H1 (cell line): ENCODE results near the gene DDX47. TPM values are rescaled to one million over a fixed set of nuclear protein-coding genes. Genes with fewer than 3 reads are reported as not detected.

ENCODE experiments used
- CTCF ChIA-PET: fragments of 300-600 bp; sonication (Branson Sonifier 250); formaldehyde crosslinking; loops from one replicate; lab custom pipeline; 2021; ENCODE audit not compliant: partially characterized antibody; lab: Charles Lee
- POLR2A ChIA-PET: fragments of 300-600 bp; sonication (Branson Sonifier 250); formaldehyde crosslinking; loops from one replicate; lab custom pipeline; 2021; ENCODE audit warnings: inconsistent platforms; ENCODE audit not compliant: partially characterized antibody; lab: Charles Lee
- DNase-seq, 2 experiments: peaks; one replicate each; pipeline versions ENCODE4 v3.0.0 to v3.0.0-alpha.2; 2010 to 2022; ENCODE audit warnings: low spot score in 2 of 2, low read depth in 1 of 2, mixed read lengths in 1 of 2
- FAIRE-seq: peaks from 2 replicates; lab custom pipeline; 2011; peaks lifted over from hg19 to GRCh38; lab: Jason Lieb, UNC
- H2AFZ ChIP-seq: 2 replicates; pipeline ENCODE4 v1.8.1; 2012; ENCODE audit warnings: low read length, inconsistent platforms
- H2AK5ac ChIP-seq: 2 replicates; pipeline ENCODE4 v1.6.1; 2013; ENCODE audit warnings: low read depth, low read length
- H2BK120ac ChIP-seq: replicated peaks from 2 replicates; pipeline ENCODE3; 2013; ENCODE audit warnings: low read depth, low read length, inconsistent platforms
- H2BK12ac ChIP-seq: 2 replicates; pipeline ENCODE4 v1.6.1; 2013; ENCODE audit warnings: low read depth, low read length
- H2BK15ac ChIP-seq: 2 replicates; pipeline ENCODE4 v1.6.1; 2013; ENCODE audit warnings: low read length
- H2BK20ac ChIP-seq: 2 replicates; pipeline ENCODE4 v1.6.1; 2013; ENCODE audit warnings: low read length
- H2BK5ac ChIP-seq: 2 replicates; pipeline ENCODE4 v1.6.1; 2013; ENCODE audit warnings: low read depth, low read length
- H3K14ac ChIP-seq: 2 replicates; pipeline ENCODE4 v1.6.1; 2013; ENCODE audit warnings: inconsistent platforms; ENCODE audit not compliant: insufficient read length
- H3K18ac ChIP-seq: 2 replicates; pipeline ENCODE4 v1.6.1; 2013; ENCODE audit warnings: low read length; ENCODE audit errors: extremely low read depth
- H3K23ac ChIP-seq: 2 replicates; pipeline ENCODE4 v1.6.1; 2013; ENCODE audit warnings: inconsistent platforms; ENCODE audit not compliant: insufficient read length
- H3K23me2 ChIP-seq: 2 replicates; pipeline ENCODE4 v1.6.1; 2013; ENCODE audit warnings: low read depth, low read length
- H3K27ac ChIP-seq: 2 replicates; pipeline ENCODE4 v1.6.1; 2011; ENCODE audit warnings: low read depth, low read length, inconsistent platforms
- H3K27me3 ChIP-seq, 4 experiments: replicated peaks in 1 of 4; 1 replicate in 1 of 4; 2 replicates in 3 of 4; pipeline versions ENCODE4 v1.6.1 to v1.8.1; 2011 to 2013; ENCODE audit warnings: low read length in 3 of 4, mild to moderate bottlenecking in 3 of 4, inconsistent platforms in 2 of 4, mixed read lengths in 2 of 4, moderate library complexity in 1 of 4; ENCODE audit not compliant: control insufficient read depth in 3 of 4, insufficient read depth in 3 of 4; ENCODE audit errors: extremely low read depth in 1 of 4
- H3K36me3 ChIP-seq, 4 experiments: 2 replicates each; pipeline versions ENCODE4 v1.6.1 to v1.8.1; 2011 to 2013; ENCODE audit warnings: mild to moderate bottlenecking in 4 of 4, low read length in 3 of 4, moderate library complexity in 2 of 4, control low read depth in 1 of 4, inconsistent platforms in 1 of 4; ENCODE audit not compliant: insufficient read depth in 4 of 4, control insufficient read depth in 2 of 4
- H3K4ac ChIP-seq: replicated peaks from 2 replicates; pipeline ENCODE3; 2013; ENCODE audit warnings: low read length, low read depth, mixed read lengths, inconsistent platforms; ENCODE audit not compliant: insufficient read length
- H3K4me1 ChIP-seq, 4 experiments: replicated peaks in 1 of 4; 1 replicate in 1 of 4; 2 replicates in 3 of 4; pipeline versions ENCODE4 v1.6.1 to v1.8.1; 2011 to 2013; ENCODE audit warnings: low read length in 3 of 4, inconsistent platforms in 2 of 4, mixed read lengths in 1 of 4; ENCODE audit not compliant: insufficient read depth in 4 of 4, control insufficient read depth in 3 of 4
- H3K4me2 ChIP-seq, 2 experiments: 2 replicates each; pipeline versions ENCODE4 v1.6.1 to v1.8.1; 2011 to 2013; ENCODE audit warnings: low read depth in 2 of 2, low read length in 2 of 2, control low read depth in 1 of 2, inconsistent platforms in 1 of 2, mild to moderate bottlenecking in 1 of 2; ENCODE audit not compliant: insufficient read depth in 1 of 2
- H3K4me3 ChIP-seq, 4 experiments: fragments of 200-600, 300-600 bp in 1 of 4; sonication (generic), shearing (Covaris generic), sonication (Bioruptor Twin) in 1 of 4; 2 replicates each; pipeline versions ENCODE4 v1.5.1 to v1.8.1; 2011 to 2016; ENCODE audit warnings: low read length in 4 of 4, low read depth in 3 of 4, control low read depth in 2 of 4, inconsistent platforms in 2 of 4, mild to moderate bottlenecking in 2 of 4, mixed read lengths in 1 of 4, moderate library complexity in 1 of 4; ENCODE audit not compliant: insufficient read depth in 2 of 4; ENCODE audit errors: extremely low read depth in 1 of 4
- H3K56ac ChIP-seq: replicated peaks from 2 replicates; pipeline ENCODE3; 2013; ENCODE audit warnings: low read depth, mild to moderate bottlenecking, mixed read lengths, low read length, inconsistent platforms; ENCODE audit not compliant: insufficient read length
- H3K79me1 ChIP-seq: 2 replicates; pipeline ENCODE4 v1.6.1; 2013; ENCODE audit warnings: low read depth, low read length, control low read depth
- H3K79me2 ChIP-seq, 2 experiments: 2 replicates each; pipeline versions ENCODE4 v1.6.1 to v1.8.1; 2012 to 2013; ENCODE audit warnings: low read length in 2 of 2, mild to moderate bottlenecking in 2 of 2, inconsistent platforms in 1 of 2; ENCODE audit not compliant: insufficient read depth in 2 of 2, control insufficient read depth in 1 of 2
- H3K9ac ChIP-seq, 4 experiments: replicated peaks in 1 of 4; 1 replicate in 1 of 4; 2 replicates in 3 of 4; pipeline versions ENCODE4 v1.6.1 to v1.8.1; 2011 to 2013; ENCODE audit warnings: low read depth in 3 of 4, low read length in 3 of 4, control low read depth in 2 of 4, mild to moderate bottlenecking in 2 of 4, moderate library complexity in 2 of 4, inconsistent platforms in 1 of 4; ENCODE audit errors: extremely low read depth in 1 of 4
- H3K9me3 ChIP-seq, 2 experiments: 2 replicates each; pipeline versions ENCODE4 v1.6.1 to v1.8.1; 2012 to 2013; ENCODE audit warnings: mild to moderate bottlenecking in 2 of 2, moderate library complexity in 2 of 2, control low read depth in 1 of 2, inconsistent platforms in 1 of 2, low read depth in 1 of 2, low read length in 1 of 2, mixed read lengths in 1 of 2; ENCODE audit not compliant: insufficient read depth in 2 of 2
- H4K20me1 ChIP-seq, 2 experiments: replicated peaks in 1 of 2; 2 replicates each; pipeline versions ENCODE3 to v1.8.1; 2011 to 2013; ENCODE audit warnings: inconsistent platforms in 2 of 2, low read length in 2 of 2, mild to moderate bottlenecking in 1 of 2; ENCODE audit not compliant: insufficient read depth in 2 of 2, control insufficient read depth in 1 of 2
- H4K5ac ChIP-seq: 2 replicates; pipeline ENCODE4 v1.6.1; 2013; ENCODE audit warnings: low read length, low read depth, mixed read lengths, inconsistent platforms; ENCODE audit not compliant: insufficient read length
- H4K8ac ChIP-seq: 2 replicates; pipeline ENCODE4 v1.8.0; 2013; ENCODE audit warnings: mild to moderate bottlenecking, moderate library complexity, low read length, inconsistent platforms; ENCODE audit not compliant: insufficient read depth; ENCODE audit errors: extremely low read depth
- H4K91ac ChIP-seq: replicated peaks from 2 replicates; pipeline ENCODE3; 2013; ENCODE audit warnings: low read length, mixed read lengths, inconsistent platforms; ENCODE audit not compliant: insufficient read length
- GABPA ChIP-seq: IDR thresholded peaks from 2 replicates; pipeline ENCODE4 v1.6.1; 2011; ENCODE audit warnings: mild to moderate bottlenecking, low read length, moderate library complexity, borderline replicate concordance; ENCODE audit not compliant: insufficient read depth
- SRF ChIP-seq: IDR thresholded peaks from 2 replicates; pipeline ENCODE4 v1.6.1; 2011; ENCODE audit warnings: mild to moderate bottlenecking, low read depth, low read length, moderate library complexity
- WGBS, 2 experiments: shearing (Covaris generic) in 1 of 2; methylation state at CpG; one replicate each; pipeline versions ENCODE4 v1.1.6 to v1.1.7; 2013 to 2015; ENCODE audit warnings: low lambda C conversion rate in 2 of 2, mixed read lengths in 2 of 2, inconsistent platforms in 1 of 2, low coverage in 1 of 2, missing lambda C conversion rate in 1 of 2; ENCODE audit not compliant: insufficient replicate concordance in 2 of 2, insufficient coverage in 1 of 2, insufficient read length in 1 of 2; ENCODE audit errors: extremely low coverage in 1 of 2, missing lambda C conversion rate in 1 of 2; 5-methylcytosine and 5-hydroxymethylcytosine counted together
- polyA plus RNA-seq, 7 experiments: library from polyadenylated mRNA; depleted of rRNA in 3 of 7; stranded (reverse) in 5 of 7; unstranded in 2 of 7; fragments of >200 nt in 5 of 7; fragments of 200-250 nt in 2 of 7; gene quantifications; 1 replicate in 5 of 7; 2 replicates in 1 of 7; 4 replicates in 1 of 7; pipeline versions ENCODE4 v1.2.1 to v1.2.3, GENCODE V29; 2011 to 2013; ENCODE audit warnings: missing spikeins in 2 of 7, mixed read lengths in 2 of 7
- total RNA-seq: library from RNA; stranded (reverse); fragmentation: NEBNext Ultra II Directional; extraction: Animal tissue kit (Norgen Biotek cat#: 25700); gene quantifications from 2 replicates; pipeline ENCODE4 v1.2.1, GENCODE V29; 2021

Gene DDX47
- total and polyA plus RNA-seq, 2 of the 8 experiments (the other 6 are each of a cell fraction or from before 2014, with no cell fraction given): 54.4 to 74.2 TPM

DNA sequence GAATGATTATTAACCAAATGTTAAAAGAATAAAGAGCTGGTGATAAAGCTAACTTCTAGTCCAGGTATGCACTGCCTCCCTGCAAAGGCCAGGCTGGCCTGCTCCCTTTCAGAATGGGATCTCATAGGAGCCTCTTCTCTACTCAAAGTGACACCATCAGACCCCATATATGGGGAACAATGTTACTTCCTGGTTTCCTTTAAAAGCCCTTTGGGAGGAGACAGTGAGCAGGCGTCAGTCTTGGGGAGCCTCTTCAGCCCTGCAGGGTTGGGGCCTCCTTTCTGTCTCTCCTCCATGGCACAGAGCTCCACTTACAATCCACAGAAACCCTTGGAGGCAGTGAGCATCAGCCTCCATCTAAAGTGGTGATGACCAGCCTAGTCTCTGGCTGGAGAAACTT is 60.9 kb downstream of the DDX47 start:
- H3K23ac ChIP-seq: no peak overlapping the region
- H4K8ac ChIP-seq: no peak overlapping the region; the same call in 1 of the 2 replicates
- H2BK20ac ChIP-seq: no peak overlapping the region
- H3K4ac ChIP-seq: no peak overlapping the region
- no peak overlapping the region; the same call in 1 of the 2 replicates for H2BK15ac ChIP-seq
- H4K20me1 ChIP-seq: no peaks in the 10 kb centered on the region
- H3K4me2 ChIP-seq: no peak overlapping the region
- DNase-seq: no peak
- no peak overlapping the region for H3K56ac ChIP-seq
- H3K23me2 ChIP-seq: no peaks in the 10 kb centered on the region; the same call in 1 of the 2 replicates
- no peaks in the 10 kb centered on the region for H3K79me1 ChIP-seq
- H3K4me3 ChIP-seq: no peak overlapping the region
- no peaks in the 10 kb centered on the region for H3K9me3 ChIP-seq
- no peak overlapping the region for H2AFZ ChIP-seq
- H4K5ac ChIP-seq: no peak overlapping the region
- no peaks in the 10 kb centered on the region for H3K27me3 ChIP-seq
- peaks cover 5 to 10% (median 8%) of the 10 kb centered on the region in 4 experiments; a peak in 6 of 7 replicates for H3K4me1 ChIP-seq
- H2BK12ac ChIP-seq: no peak overlapping the region; the same call in 1 of the 2 replicates
- ChIA-PET POLR2A (interaction anchor here (0.6 to 1.3 kb wide), 2 partner anchors 37 to 1152 kb away, joined by 3 to 4 read pairs; no protein-coding TSS in a partner anchor), CTCF (interaction anchor here (0.6 to 1.5 kb wide), 6 partner anchors 17 to 329 kb away, joined by 3 to 4 read pairs (median 3); partner anchors contain the start of gene GPRC5A)
- H3K9ac ChIP-seq: no peak overlapping the region
- H3K14ac ChIP-seq: no peak overlapping the region
- no peak overlapping the region for H4K91ac ChIP-seq
- TF ChIP-seq SRF: peak; percentile 65; the same call in 1 of the 2 replicates
- TF ChIP-seq GABPA: no peak
- peaks cover 0 to 2% (median 0%) of the 10 kb centered on the region in 4 experiments; a peak in 2 of 8 replicates for H3K36me3 ChIP-seq
- H2AK5ac ChIP-seq: no peak overlapping the region
- FAIRE-seq: no peak
- H3K27ac ChIP-seq: no peak overlapping the region
- no peaks in the 10 kb centered on the region for H3K79me2 ChIP-seq
- 77% methylated on average over 1 of the region's 1 CpG; no CpG with 5 or more reads in 1 of the 2 experiments for WGBS, 2 experiments
- H2BK5ac ChIP-seq: no peak overlapping the region
- H3K18ac ChIP-seq: no peak overlapping the region
- H2BK120ac ChIP-seq: no peak overlapping the region
